GM21367 (cell line): ENCODE results near the gene KIF18A.

Experiments
- ATAC-seq: cut with Tn5 transposase; IDR thresholded peaks from one replicate; pipeline ENCODE4 v1.9.1; 2021; ENCODE audit not compliant: unreplicated experiment

Gene KIF18A

GRCh38 chr11:27971171-27971570 lies 136.8 kb downstream of the KIF18A start:
- ATAC-seq = no peak
